OCI-LY3 (cell line): ENCODE data around the gene ST3GAL3.
"Not testable (repeated sequence)": the region's sequence is repeated elsewhere in the genome, so short reads cannot be mapped to it uniquely, and the experiment has no call there.

Experiments
- H2AFZ ChIP-seq: fragments of 200-600, 300-600 bp; shearing (Covaris generic); 2 replicates; pipeline ENCODE4 v1.6.0; 2014; ENCODE audit warnings: antibody characterized with exemption, low read depth, low read length
- H3K27ac ChIP-seq: fragments of 200-600, 300-600 bp; sonication (generic); 2 replicates; pipeline ENCODE4 v1.5.1; 2014; ENCODE audit warnings: mild to moderate bottlenecking, low read length, moderate library complexity, mixed read lengths
- H3K27me3 ChIP-seq: fragments of 200-600, 300-600 bp; sonication (generic); 2 replicates; pipeline ENCODE4 v1.6.1; 2014; ENCODE audit warnings: low read depth, low read length, mixed read lengths
- H3K36me3 ChIP-seq: fragments of 200-600, 300-600 bp; sonication (generic); replicated peaks from 2 replicates; pipeline ENCODE3; 2014; ENCODE audit warnings: low read depth, low read length, mixed read lengths
- H3K4me1 ChIP-seq: fragments of 300-600, 200-600 bp; sonication (generic); 2 replicates; pipeline ENCODE4 v1.6.1; 2014; ENCODE audit warnings: low read length, mixed read lengths
- H3K4me2 ChIP-seq: fragments of 200-600, 300-600 bp; sonication (generic); 2 replicates; pipeline ENCODE4 v1.6.1; 2014; ENCODE audit warnings: low read length, mixed read lengths
- H3K4me3 ChIP-seq: fragments of 300-600, 200-600 bp; sonication (generic); 2 replicates; pipeline ENCODE4 v1.5.1; 2014; ENCODE audit warnings: antibody characterized with exemption, mild to moderate bottlenecking, low read length, moderate library complexity
- H3K79me2 ChIP-seq: fragments of 300-600, 200-600 bp; shearing (Covaris generic); 2 replicates; pipeline ENCODE4 v1.6.1; 2014; ENCODE audit warnings: mild to moderate bottlenecking, low read length, mixed read lengths
- H3K9ac ChIP-seq: fragments of 300-600, 200-600 bp; shearing (Covaris generic); 2 replicates; pipeline ENCODE4 v1.6.0; 2014; ENCODE audit warnings: mild to moderate bottlenecking, low read length, moderate library complexity
- H3K9me3 ChIP-seq: fragments of 200-600, 300-600 bp; shearing (Covaris generic); 2 replicates; pipeline ENCODE4 v1.6.1; 2014; ENCODE audit warnings: low read length, mixed read lengths; ENCODE audit not compliant: insufficient read depth
- H4K20me1 ChIP-seq: fragments of 200-600, 300-600 bp; sonication (generic); 2 replicates; pipeline ENCODE4 v1.6.1; 2016; ENCODE audit warnings: low read length, mixed read lengths; ENCODE audit not compliant: insufficient read depth
- CTCF ChIP-seq: fragments of 200-600, 300-600 bp; sonication (generic); IDR thresholded peaks from 2 replicates; pipeline ENCODE4 v1.5.1; 2014; ENCODE audit warnings: antibody characterized with exemption, low read length, low read depth
- EZH2phosphoT487 ChIP-seq: fragments of 200-600 bp; shearing (Covaris generic); IDR thresholded peaks from 2 replicates; pipeline ENCODE4 v1.6.1; 2018; ENCODE audit warnings: antibody characterized with exemption, mixed run types, low read depth

ST3GAL3 gene

GRCh38 chr1:43716559-43717281, 9.4 kb downstream of the ST3GAL3 start:
- H3K27ac ChIP-seq = no peak overlapping the region
- H3K4me1 ChIP-seq = no peaks in the 10 kb centered on the region
- H3K4me2 ChIP-seq = no peak overlapping the region
- no peaks in the 10 kb centered on the region for H3K79me2 ChIP-seq
- no peak overlapping the region for H3K4me3 ChIP-seq
- no peak overlapping the region for H3K9ac ChIP-seq
- no peaks in the 10 kb centered on the region for H3K27me3 ChIP-seq
- H4K20me1 ChIP-seq = no peaks in the 10 kb centered on the region
- no peaks in the 10 kb centered on the region for H3K9me3 ChIP-seq
- H2AFZ ChIP-seq = no peak overlapping the region
- H3K36me3 ChIP-seq = no peaks in the 10 kb centered on the region
- no peak for TF ChIP-seq EZH2phosphoT487
- TF ChIP-seq CTCF = no peak

GRCh38 chr1:43719063-43719462, 11.7 kb downstream of the ST3GAL3 start:
- H3K27ac ChIP-seq = no peak overlapping the region
- no peak overlapping the region for H2AFZ ChIP-seq
- no peaks in the 10 kb centered on the region for H3K4me1 ChIP-seq
- H3K36me3 ChIP-seq = no peaks in the 10 kb centered on the region
- H3K79me2 ChIP-seq = no peaks in the 10 kb centered on the region
- no peaks in the 10 kb centered on the region for H3K9me3 ChIP-seq
- no peak overlapping the region for H3K4me3 ChIP-seq
- H3K9ac ChIP-seq = no peak overlapping the region
- no peak overlapping the region for H3K4me2 ChIP-seq
- H3K27me3 ChIP-seq = no peaks in the 10 kb centered on the region
- no peaks in the 10 kb centered on the region for H4K20me1 ChIP-seq
- TF ChIP-seq EZH2phosphoT487 (no peak), CTCF (no peak)

DNA sequence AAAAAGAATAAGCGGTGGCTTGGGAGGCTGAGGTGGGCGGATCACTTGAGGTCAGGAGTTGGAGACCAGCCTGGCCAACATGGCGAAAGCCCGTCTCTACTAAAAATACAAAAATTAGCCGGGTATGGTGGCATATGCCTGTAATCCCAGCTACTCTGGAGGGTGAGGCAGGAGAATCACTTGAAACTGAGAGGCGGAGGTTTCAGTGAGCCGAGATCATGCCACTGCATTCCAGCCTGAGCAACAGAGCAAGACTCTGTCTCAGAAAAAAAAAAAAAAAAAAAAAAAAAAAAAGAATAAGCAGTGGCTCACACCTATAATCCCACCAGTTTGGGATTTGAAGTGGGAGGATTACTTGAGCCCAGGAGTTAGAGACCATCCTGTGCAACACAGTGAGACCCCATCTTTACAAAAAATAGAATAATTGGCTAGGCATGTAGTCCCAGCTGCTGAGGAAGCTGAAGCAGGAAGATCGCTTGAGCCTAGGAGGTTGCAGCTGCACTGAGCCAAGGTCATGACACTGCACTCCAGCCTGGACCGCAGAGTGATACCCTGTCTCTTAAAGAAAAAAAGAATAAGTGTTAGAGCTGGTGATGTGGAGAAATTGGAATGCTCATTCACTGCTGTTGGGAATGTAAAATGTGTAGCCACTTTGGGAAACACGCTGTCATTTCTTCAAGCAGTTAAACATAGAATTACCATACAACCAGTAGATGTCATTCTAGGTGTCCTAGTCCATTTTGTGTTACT, 12.5 kb downstream of the ST3GAL3 start:
- not testable (repeated sequence) for H3K4me2 ChIP-seq, H3K27me3 ChIP-seq, H3K27ac ChIP-seq, H3K4me1 ChIP-seq, H3K36me3 ChIP-seq, H2AFZ ChIP-seq, H3K79me2 ChIP-seq, H3K9ac ChIP-seq, H4K20me1 ChIP-seq, H3K4me3 ChIP-seq, H3K9me3 ChIP-seq

GRCh38 chr1:43722810-43723209, 15.5 kb downstream of the ST3GAL3 start:
- TF ChIP-seq EZH2phosphoT487 (no peak), CTCF (no peak)
- no peaks in the 10 kb centered on the region for H4K20me1 ChIP-seq
- H3K27ac ChIP-seq = no peak overlapping the region
- H3K4me2 ChIP-seq = no peak overlapping the region
- H2AFZ ChIP-seq = no peak overlapping the region
- no peaks in the 10 kb centered on the region for H3K4me1 ChIP-seq
- H3K27me3 ChIP-seq = no peaks in the 10 kb centered on the region
- H3K36me3 ChIP-seq = no peaks in the 10 kb centered on the region
- no peaks in the 10 kb centered on the region for H3K79me2 ChIP-seq
- no peak overlapping the region for H3K9ac ChIP-seq
- H3K9me3 ChIP-seq = no peaks in the 10 kb centered on the region
- H3K4me3 ChIP-seq = no peak overlapping the region
